Left kidney (tissue), 2 donors: ENCODE results near the gene NACC1. TPM values are rescaled to one million over a fixed set of nuclear protein-coding genes. Genes with fewer than 3 reads are reported as not detected.
"Not testable (repeated sequence)": the region's sequence is repeated elsewhere in the genome, so short reads cannot be mapped to it uniquely, and the experiment has no call there.

ENCODE experiments used
- DNase-seq: peaks from one replicate; pipeline ENCODE4 v3.0.0-alpha.2; 2013
- polyA plus RNA-seq: library from polyadenylated mRNA; unstranded; fragments of 120-200 nt; gene quantifications from one replicate; pipeline ENCODE4 v1.2.1, GENCODE V29; 2013; ENCODE audit not compliant: insufficient read length

NACC1 gene
- polyA plus RNA-seq, 1 donor: 20.6 TPM

GRCh38 chr19:13139633-13140311 lies 21.7 kb downstream of the NACC1 start:
- DNase-seq: no peak

- no peak for DNase-seq
Measured at GRCh38 chr19:13146763-13147563, 28.9 kb downstream of the NACC1 start.

GRCh38 chr19:13149173-13149627 lies 31.1 kb downstream of the NACC1 start:
- DNase-seq: not testable (repeated sequence)

- DNase-seq: peak; percentile 26
Measured at GRCh38 chr19:13149628-13150186, 31.6 kb downstream of the NACC1 start.

GRCh38 chr19:13150187-13150930 lies 32.3 kb downstream of the NACC1 start, which contains the start of the genes IER2 and STX10:
Gene IER2 (plus strand): TSS chr19:13150411. CDS start chr19:13153187, 2,776 bp downstream.
Gene STX10 (minus strand): TSS chr19:13150375. CDS start chr19:13150173, 202 bp downstream.
- peak; percentile 92 for DNase-seq

- peak; percentile 25 for DNase-seq
Measured at GRCh38 chr19:13150931-13151604, 33.0 kb downstream of the NACC1 start.

- DNase-seq: peak; percentile 98
Measured at GRCh38 chr19:13151605-13152355, 33.7 kb downstream of the NACC1 start.

GRCh38 chr19:13152356-13152973 lies 34.4 kb downstream of the NACC1 start:
- DNase-seq: no peak

GRCh38 chr19:13152974-13153568 lies 35.0 kb downstream of the NACC1 start:
- DNase-seq: peak; percentile 98

- DNase-seq: no peak
Measured at GRCh38 chr19:13153569-13154240, 35.6 kb downstream of the NACC1 start.

- peak; percentile 84 for DNase-seq
Measured at GRCh38 chr19:13154241-13154778, 36.2 kb downstream of the NACC1 start.

- peak; percentile 86 for DNase-seq
Measured at GRCh38 chr19:13154911-13155471, 36.9 kb downstream of the NACC1 start.

GRCh38 chr19:13155472-13156359 lies 37.7 kb downstream of the NACC1 start:
- DNase-seq: peak; percentile 64

- no peak for DNase-seq
Measured at GRCh38 chr19:13159713-13160112, 41.6 kb downstream of the NACC1 start.

- DNase-seq: no peak
Measured at GRCh38 chr19:13160557-13160956, 42.5 kb downstream of the NACC1 start.

- peak; percentile 97 for DNase-seq
Measured at GRCh38 chr19:13162724-13163608, 44.9 kb downstream of the NACC1 start.
